Sigmoid colon (tissue), 3 donors: ENCODE results near the gene CCNF.

Experiments
- POLR2A ChIP-seq, 2 donors: fragments of 450-650 bp; IDR thresholded peaks; one replicate each; pipeline ENCODE4 v1.6.1; 2016; ENCODE audit warnings: antibody characterized with exemption in 2 of 2, mild to moderate bottlenecking in 2 of 2, moderate library complexity in 2 of 2
- TF ChIP-seq, protein P1 (sequence below), 4 experiments: fragments of 450-650 bp in 3 of 4; fragments of 200-600 bp in 1 of 4; IDR thresholded peaks; one replicate each; pipeline ENCODE4 v1.5.1; 2016 to 2019; ENCODE audit warnings: antibody characterized with exemption in 4 of 4, mild to moderate bottlenecking in 3 of 4, moderate library complexity in 2 of 4

DNA sequence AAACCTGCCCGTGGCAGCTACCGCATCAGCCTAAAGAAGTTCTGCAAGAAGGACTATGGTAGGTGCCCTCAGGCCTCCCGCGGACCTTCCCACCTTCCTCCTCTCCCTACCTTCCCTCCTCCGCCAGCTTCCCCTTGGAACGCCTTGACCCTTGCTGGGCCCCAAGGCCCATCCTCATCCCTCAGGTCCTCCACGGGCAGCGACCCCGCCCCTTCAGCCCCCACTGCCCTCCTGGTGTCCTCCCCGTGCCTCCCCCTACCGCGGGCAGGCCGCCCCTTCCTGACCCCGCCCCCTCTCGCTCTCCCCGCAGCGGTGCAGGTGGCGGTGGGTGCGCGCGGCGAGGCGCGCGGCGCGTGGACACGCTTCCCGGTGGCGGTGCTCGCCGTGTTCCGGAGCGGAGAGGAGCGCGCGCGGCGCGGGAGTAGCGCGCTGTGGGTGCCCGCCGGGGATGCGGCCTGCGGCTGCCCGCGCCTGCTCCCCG lies 44.2 kb downstream of the CCNF start:
- TF ChIP-seq, protein P1, sequence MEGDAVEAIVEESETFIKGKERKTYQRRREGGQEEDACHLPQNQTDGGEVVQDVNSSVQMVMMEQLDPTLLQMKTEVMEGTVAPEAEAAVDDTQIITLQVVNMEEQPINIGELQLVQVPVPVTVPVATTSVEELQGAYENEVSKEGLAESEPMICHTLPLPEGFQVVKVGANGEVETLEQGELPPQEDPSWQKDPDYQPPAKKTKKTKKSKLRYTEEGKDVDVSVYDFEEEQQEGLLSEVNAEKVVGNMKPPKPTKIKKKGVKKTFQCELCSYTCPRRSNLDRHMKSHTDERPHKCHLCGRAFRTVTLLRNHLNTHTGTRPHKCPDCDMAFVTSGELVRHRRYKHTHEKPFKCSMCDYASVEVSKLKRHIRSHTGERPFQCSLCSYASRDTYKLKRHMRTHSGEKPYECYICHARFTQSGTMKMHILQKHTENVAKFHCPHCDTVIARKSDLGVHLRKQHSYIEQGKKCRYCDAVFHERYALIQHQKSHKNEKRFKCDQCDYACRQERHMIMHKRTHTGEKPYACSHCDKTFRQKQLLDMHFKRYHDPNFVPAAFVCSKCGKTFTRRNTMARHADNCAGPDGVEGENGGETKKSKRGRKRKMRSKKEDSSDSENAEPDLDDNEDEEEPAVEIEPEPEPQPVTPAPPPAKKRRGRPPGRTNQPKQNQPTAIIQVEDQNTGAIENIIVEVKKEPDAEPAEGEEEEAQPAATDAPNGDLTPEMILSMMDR (IDR thresholded peaks at IDR 0.05) = no peak
- TF ChIP-seq POLR2A (IDR thresholded peaks at IDR 0.05) = no peak
